DMS 273 (cell line): ENCODE results near the gene IDH3A.

Experiments
- DNase-seq: peaks from one replicate; lab custom pipeline; 2025; ENCODE audit not compliant: unreplicated experiment; lab: John Stamatoyannopoulos, UW

IDH3A gene

GRCh38 chr15:78216276-78217104 lies 67.3 kb downstream of the IDH3A start:
- DNase-seq: peak; percentile 66

GRCh38 chr15:78220713-78221112 lies 71.6 kb downstream of the IDH3A start:
- peak; percentile 88 for DNase-seq
